Activated T-cell treated with anti-CD3 and anti-CD28 coated beads, Interleukin-2, amount 50 U/mL, for 4 hours (primary cell): ENCODE data around the gene CDKN1A. TPM values are rescaled to one million over a fixed set of nuclear protein-coding genes. Genes with fewer than 3 reads are reported as not detected.
"Not testable (repeated sequence)": the region's sequence is repeated elsewhere in the genome, so short reads cannot be mapped to it uniquely, and the experiment has no call there.

Source experiments
- ATAC-seq, 2 donors: fragments of 200-7000 bp; cut with Tn5 transposase; one replicate each; pipeline ENCODE4 v1.10.0; 2021
- DNase-seq: peaks from one replicate; pipeline ENCODE4 v3.0.0-alpha.2; 2020
- H3K27me3 Mint-ChIP-seq: one replicate; pipeline ENCODE4 v1.8.0; 2021; ENCODE audit warnings: low read depth, mixed read lengths
- H3K36me3 Mint-ChIP-seq: one replicate; pipeline ENCODE4 v1.8.0; 2022; ENCODE audit warnings: mixed read lengths; ENCODE audit not compliant: insufficient read depth
- H3K4me1 Mint-ChIP-seq: one replicate; pipeline ENCODE4 v1.8.0; 2021; ENCODE audit warnings: low read depth, mixed read lengths
- H3K4me3 Mint-ChIP-seq: one replicate; pipeline ENCODE4 v1.8.0; 2021; ENCODE audit warnings: mild to moderate bottlenecking, moderate library complexity, mixed read lengths
- H3K9me3 Mint-ChIP-seq: one replicate; pipeline ENCODE4 v1.8.0; 2021; ENCODE audit warnings: mixed read lengths
- total RNA-seq, 3 donors: library from RNA; stranded (reverse); gene quantifications; one replicate each; pipeline ENCODE4 v1.2.1, GENCODE V29; 2021

The CDKN1A gene
- total RNA-seq, 3 donors from 2014 or later, result 23.2 to 42.0 (median 28.3) TPM

GRCh38 chr6:36722879-36723278, 44.4 kb downstream of the CDKN1A start:
- DNase-seq, result no peak

DNA sequence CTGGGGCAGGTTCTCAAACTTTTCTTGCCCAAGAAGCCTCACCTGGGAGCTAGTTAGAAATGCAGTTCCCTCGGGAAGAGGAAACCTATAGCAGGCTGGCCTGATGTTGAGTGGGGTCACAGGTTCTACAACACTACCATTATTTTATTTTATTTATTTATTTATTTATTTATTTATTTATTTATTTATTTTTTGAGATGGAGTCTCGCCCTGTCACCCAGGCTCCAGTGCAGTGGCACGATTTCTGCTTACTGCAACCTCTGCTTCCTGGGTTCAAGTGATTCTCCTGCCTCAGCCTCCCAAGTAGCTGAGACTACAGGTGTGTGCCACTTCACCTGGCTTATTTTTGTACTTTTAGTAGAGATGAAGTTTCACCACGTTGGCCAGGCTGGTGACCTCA, 45.5 kb downstream of the CDKN1A start:
- ATAC-seq, H3K27me3 Mint-ChIP-seq, H3K4me3 Mint-ChIP-seq, DNase-seq, H3K9me3 Mint-ChIP-seq, H3K36me3 Mint-ChIP-seq: not testable (repeated sequence)
- H3K4me1 Mint-ChIP-seq, result peaks cover 21% of the 10 kb centered on the region

More at GRCh38 chr6:36722879-36723278, 44.4 kb downstream of the CDKN1A start:
- Mint-ChIP-seq H3K27me3 (no peaks in the 10 kb centered on the region), H3K4me1 (peaks cover 14% of the 10 kb centered on the region), H3K36me3 (no peaks in the 10 kb centered on the region), H3K9me3 (no peaks in the 10 kb centered on the region), H3K4me3 (no peak overlapping the region)
- ATAC-seq, result no peak

GRCh38 chr6:36724514-36725390, 46.2 kb downstream of the CDKN1A start:
- ATAC-seq (no peak), DNase-seq (peak; percentile 34)
- Mint-ChIP-seq H3K36me3 (no peaks in the 10 kb centered on the region), H3K27me3 (no peaks in the 10 kb centered on the region), H3K4me1 (peaks cover 23% of the 10 kb centered on the region), H3K4me3 (no peak overlapping the region), H3K9me3 (no peaks in the 10 kb centered on the region)

DNA sequence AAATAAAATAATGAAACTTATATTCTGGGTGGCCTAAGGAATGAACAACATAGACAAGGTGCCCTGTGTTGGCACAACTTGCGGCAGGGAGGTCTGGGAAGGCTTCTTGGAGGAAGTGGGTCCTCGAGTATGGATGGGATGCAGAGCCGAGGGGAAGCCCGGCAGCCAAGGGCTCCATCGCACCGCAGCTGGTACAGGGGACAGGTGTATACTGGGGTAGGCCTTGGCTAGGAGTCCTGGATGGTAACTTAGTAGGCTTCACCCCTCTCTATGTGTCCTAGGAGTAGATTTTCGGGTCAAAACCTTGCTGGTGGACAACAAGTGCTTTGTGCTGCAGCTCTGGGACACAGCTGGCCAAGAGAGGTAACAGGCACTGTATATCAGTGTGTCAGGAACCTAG, 47.1 kb downstream of the CDKN1A start:
- Mint-ChIP-seq H3K27me3 (no peaks in the 10 kb centered on the region), H3K4me3 (no peak overlapping the region), H3K4me1 (peaks cover 23% of the 10 kb centered on the region), H3K36me3 (no peaks in the 10 kb centered on the region), H3K9me3 (no peaks in the 10 kb centered on the region)
- no peak for DNase-seq
- no peak for ATAC-seq

DNA sequence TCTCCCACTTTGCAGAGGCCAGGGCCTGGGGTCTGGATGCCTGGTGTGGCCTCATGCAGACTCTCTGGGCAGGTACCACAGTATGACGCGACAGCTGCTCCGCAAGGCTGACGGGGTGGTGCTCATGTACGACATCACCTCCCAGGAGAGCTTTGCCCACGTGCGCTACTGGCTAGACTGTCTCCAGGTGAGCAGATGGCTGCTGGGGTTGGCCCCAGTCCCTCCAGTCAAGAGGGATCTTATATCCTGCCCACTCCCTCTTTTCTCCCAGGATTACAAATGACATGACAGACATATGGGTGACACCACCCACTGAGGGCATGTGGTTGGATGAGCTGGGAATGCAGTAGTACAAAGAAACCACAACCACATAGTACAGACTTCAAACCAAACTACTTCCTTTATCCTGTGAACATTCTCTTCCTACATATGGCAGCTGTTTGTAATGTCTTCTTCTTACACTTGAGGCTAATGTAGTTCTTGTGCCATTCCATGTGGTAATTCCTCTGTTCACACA, 49.0 kb downstream of the CDKN1A start:
- ATAC-seq, result no peak
- Mint-ChIP-seq H3K9me3 (no peaks in the 10 kb centered on the region), H3K27me3 (no peaks in the 10 kb centered on the region), H3K4me1 (peaks cover 23% of the 10 kb centered on the region), H3K36me3 (no peaks in the 10 kb centered on the region), H3K4me3 (no peak overlapping the region)
- no peak for DNase-seq

DNA sequence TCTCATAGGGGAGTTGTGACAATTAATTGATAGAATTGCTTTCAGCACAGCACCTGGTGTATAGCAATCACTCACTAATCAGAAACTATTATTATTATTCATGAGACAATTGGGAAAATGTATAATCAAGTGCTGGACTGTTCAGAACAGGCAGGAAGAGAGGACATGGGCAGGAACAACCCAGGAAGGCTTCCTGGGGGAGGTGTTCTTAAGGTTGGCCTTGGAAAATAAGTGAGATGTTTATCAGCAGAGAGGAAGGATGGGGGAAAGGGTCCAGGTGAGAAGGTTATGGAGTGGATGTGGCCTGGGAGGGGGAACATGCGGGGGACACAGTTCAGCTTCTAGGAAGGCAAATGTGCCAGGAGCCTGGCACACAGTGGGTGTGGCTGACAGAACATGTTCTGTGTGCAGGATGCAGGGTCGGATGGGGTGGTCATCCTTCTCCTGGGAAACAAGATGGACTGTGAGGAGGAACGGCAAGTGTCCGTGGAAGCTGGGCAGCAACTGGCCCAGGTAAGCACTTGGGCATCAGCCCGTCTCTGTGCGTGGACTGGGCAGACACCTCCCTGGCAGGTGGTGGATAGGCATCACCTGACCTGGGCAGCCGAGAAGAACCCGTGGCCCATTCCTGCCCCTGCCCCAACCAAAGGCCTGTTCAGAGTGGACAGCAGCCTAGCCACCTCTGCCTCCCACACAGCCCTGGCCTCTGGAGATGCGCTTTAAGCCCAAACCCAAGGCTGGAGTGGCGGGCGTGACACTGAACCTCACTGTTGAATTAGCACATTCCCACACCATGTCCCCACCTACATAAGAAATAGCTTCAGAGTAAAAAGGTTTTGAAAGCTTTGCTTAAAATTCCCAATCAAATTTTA, 50.0 kb downstream of the CDKN1A start:
- no peak for DNase-seq
- no peaks in the 10 kb centered on the region for H3K9me3 Mint-ChIP-seq
- no peaks in the 10 kb centered on the region for H3K27me3 Mint-ChIP-seq
- no peak for ATAC-seq
- H3K36me3 Mint-ChIP-seq, result no peaks in the 10 kb centered on the region
- H3K4me1 Mint-ChIP-seq, result peaks cover 23% of the 10 kb centered on the region
- no peak overlapping the region for H3K4me3 Mint-ChIP-seq

GRCh38 chr6:36729161-36729524, 50.6 kb downstream of the CDKN1A start:
- DNase-seq (no peak), ATAC-seq (no peak)
- Mint-ChIP-seq H3K9me3 (no peaks in the 10 kb centered on the region), H3K36me3 (no peaks in the 10 kb centered on the region), H3K4me3 (no peak overlapping the region), H3K27me3 (no peaks in the 10 kb centered on the region), H3K4me1 (peaks cover 23% of the 10 kb centered on the region)

GRCh38 chr6:36730424-36731380, 52.2 kb downstream of the CDKN1A start:
- no peaks in the 10 kb centered on the region for H3K27me3 Mint-ChIP-seq
- DNase-seq (no peak), ATAC-seq (no peak)
- no peak overlapping the region for H3K4me3 Mint-ChIP-seq
- H3K4me1 Mint-ChIP-seq, result peaks cover 23% of the 10 kb centered on the region
- H3K9me3 Mint-ChIP-seq, result no peaks in the 10 kb centered on the region
- H3K36me3 Mint-ChIP-seq, result no peaks in the 10 kb centered on the region

DNA sequence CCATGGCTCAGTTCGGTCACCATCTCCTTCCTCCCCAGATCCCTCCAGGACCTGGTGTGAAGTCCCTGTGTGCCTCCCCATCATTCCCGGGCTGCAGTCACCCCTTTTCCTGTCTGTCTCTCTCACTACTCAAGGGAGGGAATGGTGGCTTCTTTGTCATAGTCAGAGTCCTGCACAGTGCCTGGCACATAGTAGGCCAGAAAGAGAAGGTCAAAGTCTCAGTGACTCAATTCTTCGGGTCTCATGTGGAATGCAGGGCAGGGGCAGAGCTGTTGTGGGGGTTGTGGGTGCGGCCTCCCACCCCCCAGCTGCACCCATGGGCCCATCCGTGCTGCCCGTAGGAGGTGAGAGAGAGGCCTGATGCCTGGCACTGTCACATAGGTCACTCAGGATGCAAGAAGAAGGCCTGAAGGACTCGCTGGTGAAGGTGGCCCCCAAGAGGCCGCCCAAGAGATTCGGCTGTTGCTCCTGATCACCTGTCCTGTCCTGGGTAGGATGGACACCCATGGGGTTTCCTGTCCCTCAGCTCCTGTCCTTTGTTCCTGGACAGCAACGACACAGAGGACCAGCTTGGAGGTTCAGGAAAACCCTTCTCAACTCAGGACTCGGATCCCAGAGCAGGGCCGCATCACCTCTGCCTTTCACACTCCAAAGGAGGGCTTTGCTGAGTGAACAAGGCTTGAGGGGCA, 53.3 kb downstream of the CDKN1A start:
- H3K4me1 Mint-ChIP-seq, result peaks cover 23% of the 10 kb centered on the region
- H3K4me3 Mint-ChIP-seq, result no peak overlapping the region
- no peaks in the 10 kb centered on the region for H3K9me3 Mint-ChIP-seq
- no peaks in the 10 kb centered on the region for H3K27me3 Mint-ChIP-seq
- ATAC-seq (no peak), DNase-seq (no peak)
- no peaks in the 10 kb centered on the region for H3K36me3 Mint-ChIP-seq

- Mint-ChIP-seq H3K9me3 (no peaks in the 10 kb centered on the region), H3K4me3 (no peak overlapping the region), H3K27me3 (no peaks in the 10 kb centered on the region), H3K36me3 (no peaks in the 10 kb centered on the region), H3K4me1 (peaks cover 11% of the 10 kb centered on the region)
- no peak for DNase-seq
- no peak for ATAC-seq
These were observed 54.8 kb downstream of the CDKN1A start for GRCh38 chr6:36733300-36733699.

- H3K36me3 Mint-ChIP-seq, result no peaks in the 10 kb centered on the region
- no peaks in the 10 kb centered on the region for H3K9me3 Mint-ChIP-seq
- H3K27me3 Mint-ChIP-seq, result no peaks in the 10 kb centered on the region
- DNase-seq (no peak), ATAC-seq (peak in 1 of 2 donors; percentile 15)
- H3K4me1 Mint-ChIP-seq, result peaks cover 6% of the 10 kb centered on the region
- peak overlapping the region; percentile 31 for H3K4me3 Mint-ChIP-seq
These were observed 56.1 kb downstream of the CDKN1A start for GRCh38 chr6:36734486-36735060.

- DNase-seq (no peak), ATAC-seq (peak; percentile 90 to 91)
- H3K36me3 Mint-ChIP-seq, result no peaks in the 10 kb centered on the region
- H3K27me3 Mint-ChIP-seq, result no peaks in the 10 kb centered on the region
- peak overlapping the region; percentile 31 for H3K4me3 Mint-ChIP-seq
- no peaks in the 10 kb centered on the region for H3K9me3 Mint-ChIP-seq
- peaks cover 7% of the 10 kb centered on the region for H3K4me1 Mint-ChIP-seq
These were observed 56.9 kb downstream of the CDKN1A start for GRCh38 chr6:36735110-36736071.
